NB4 (cell line): Measurements from ENCODE around the gene ARHGAP45.

Experiments
- DNase-seq: peaks from one replicate; pipeline ENCODE4 v3.0.0; 2010; ENCODE audit warnings: low read depth
- H3K4me3 ChIP-seq: one replicate; pipeline ENCODE4 v1.5.1; 2011; ENCODE audit warnings: mild to moderate bottlenecking, low read depth, low read length, moderate library complexity
- MYC ChIP-seq: IDR thresholded peaks from 2 replicates; pipeline ENCODE4 v1.6.1; 2011; ENCODE audit warnings: low read depth, low read length
- POLR2A ChIP-seq: IDR thresholded peaks from 2 replicates; pipeline ENCODE4 v1.6.1; 2011; ENCODE audit warnings: mild to moderate bottlenecking; ENCODE audit not compliant: insufficient read length; ENCODE audit errors: extremely low read depth
- TF ChIP-seq, protein P1 (sequence below): IDR thresholded peaks from 2 replicates; pipeline ENCODE4 v1.6.1; 2011; ENCODE audit warnings: low read depth, low read length
- TF ChIP-seq, protein P2 (sequence below): IDR thresholded peaks from one replicate; pipeline ENCODE4 v1.5.1; 2012; ENCODE audit warnings: low read depth, low read length

The ARHGAP45 gene

DNA sequence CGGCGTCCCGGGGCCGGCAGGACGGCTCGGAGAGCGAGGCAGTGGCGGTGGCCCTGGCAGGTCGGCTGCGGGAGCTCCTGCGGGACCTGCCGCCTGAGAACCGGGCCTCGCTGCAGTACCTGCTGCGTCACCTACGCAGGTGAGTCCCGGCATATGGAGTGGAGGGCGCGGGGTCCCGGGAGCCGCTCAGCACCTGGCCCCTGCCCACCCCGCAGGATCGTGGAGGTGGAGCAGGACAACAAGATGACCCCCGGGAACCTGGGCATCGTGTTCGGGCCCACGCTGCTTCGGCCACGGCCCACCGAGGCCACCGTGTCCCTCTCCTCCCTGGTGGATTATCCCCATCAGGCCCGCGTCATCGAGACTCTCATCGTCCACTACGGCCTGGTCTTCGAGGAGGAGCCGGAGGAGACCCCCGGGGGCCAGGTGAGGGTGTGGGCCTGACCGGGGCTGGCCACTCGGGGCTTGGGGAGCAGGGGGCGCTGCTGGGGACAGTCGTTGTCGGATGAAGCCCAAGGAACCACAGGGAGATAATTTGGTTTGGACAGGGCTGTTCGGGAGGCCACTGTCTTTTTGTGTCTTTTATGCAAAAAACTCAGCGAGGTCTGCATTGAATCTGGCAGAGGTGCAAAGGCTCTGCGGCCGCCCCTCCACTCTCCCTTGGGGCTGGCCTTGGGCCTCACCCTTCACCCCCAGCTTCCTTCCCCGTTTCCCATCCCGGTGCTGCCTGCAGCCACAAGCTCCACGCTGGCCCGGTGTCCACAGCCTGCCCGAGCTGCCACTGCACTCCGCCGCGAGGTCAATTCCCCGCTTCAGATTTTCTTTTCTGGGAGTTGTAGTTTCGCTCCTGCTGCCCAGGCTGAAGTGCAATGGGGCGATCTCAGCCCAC is 16.2 kb downstream of the ARHGAP45 start:
- TF ChIP-seq, protein P1, sequence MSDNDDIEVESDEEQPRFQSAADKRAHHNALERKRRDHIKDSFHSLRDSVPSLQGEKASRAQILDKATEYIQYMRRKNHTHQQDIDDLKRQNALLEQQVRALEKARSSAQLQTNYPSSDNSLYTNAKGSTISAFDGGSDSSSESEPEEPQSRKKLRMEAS, result no peak
- TF ChIP-seq POLR2A (no peak), MYC (no peak)
- TF ChIP-seq, protein P2, sequence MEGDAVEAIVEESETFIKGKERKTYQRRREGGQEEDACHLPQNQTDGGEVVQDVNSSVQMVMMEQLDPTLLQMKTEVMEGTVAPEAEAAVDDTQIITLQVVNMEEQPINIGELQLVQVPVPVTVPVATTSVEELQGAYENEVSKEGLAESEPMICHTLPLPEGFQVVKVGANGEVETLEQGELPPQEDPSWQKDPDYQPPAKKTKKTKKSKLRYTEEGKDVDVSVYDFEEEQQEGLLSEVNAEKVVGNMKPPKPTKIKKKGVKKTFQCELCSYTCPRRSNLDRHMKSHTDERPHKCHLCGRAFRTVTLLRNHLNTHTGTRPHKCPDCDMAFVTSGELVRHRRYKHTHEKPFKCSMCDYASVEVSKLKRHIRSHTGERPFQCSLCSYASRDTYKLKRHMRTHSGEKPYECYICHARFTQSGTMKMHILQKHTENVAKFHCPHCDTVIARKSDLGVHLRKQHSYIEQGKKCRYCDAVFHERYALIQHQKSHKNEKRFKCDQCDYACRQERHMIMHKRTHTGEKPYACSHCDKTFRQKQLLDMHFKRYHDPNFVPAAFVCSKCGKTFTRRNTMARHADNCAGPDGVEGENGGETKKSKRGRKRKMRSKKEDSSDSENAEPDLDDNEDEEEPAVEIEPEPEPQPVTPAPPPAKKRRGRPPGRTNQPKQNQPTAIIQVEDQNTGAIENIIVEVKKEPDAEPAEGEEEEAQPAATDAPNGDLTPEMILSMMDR, result no peak
- no peak overlapping the region for H3K4me3 ChIP-seq

DNA sequence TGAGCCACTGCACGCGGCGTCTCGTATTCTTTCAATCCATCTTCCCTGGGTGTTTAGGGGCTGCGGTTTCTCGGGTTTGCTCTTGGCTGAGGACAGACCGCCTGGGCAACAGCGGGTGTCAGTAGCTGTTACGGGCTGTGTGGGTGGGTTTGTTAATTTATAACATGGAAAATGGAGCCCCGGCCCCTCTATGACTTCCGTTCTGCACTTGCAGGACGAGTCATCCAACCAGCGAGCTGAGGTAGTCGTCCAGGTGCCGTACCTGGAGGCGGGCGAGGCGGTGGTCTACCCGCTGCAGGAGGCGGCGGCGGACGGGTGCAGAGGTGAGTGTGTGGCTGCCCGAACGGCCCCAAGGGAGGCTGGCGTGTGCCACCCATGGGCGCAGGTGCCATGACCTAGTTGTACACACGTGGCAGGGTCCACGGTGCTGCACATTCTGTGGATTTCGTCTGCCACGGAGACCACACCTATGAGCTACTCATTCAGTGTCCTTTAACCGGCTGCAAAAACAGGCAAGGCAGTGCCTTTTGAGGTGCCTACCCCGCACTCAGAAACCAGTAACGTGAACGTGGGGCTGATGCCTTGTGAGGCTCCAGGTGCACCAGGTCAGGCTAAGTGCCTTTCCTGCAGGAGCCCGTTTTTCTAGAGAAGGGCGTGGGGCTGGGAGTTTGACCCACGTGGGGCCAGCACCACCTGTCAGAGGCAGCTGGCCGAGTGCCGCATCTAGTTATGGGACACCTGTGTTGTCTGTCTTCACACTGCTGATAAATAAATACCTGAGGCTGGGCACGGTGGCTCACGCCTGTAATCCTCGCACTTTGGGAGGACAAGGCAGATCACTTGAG is 17.3 kb downstream of the ARHGAP45 start:
- H3K4me3 ChIP-seq, result no peak overlapping the region
- no peak for DNase-seq
- TF ChIP-seq, protein P1, result no peak
- TF ChIP-seq, protein P2, result no peak
- TF ChIP-seq MYC (no peak), POLR2A (no peak)

More for the DNA sequence above, 16.2 kb downstream of the ARHGAP45 start:
- DNase-seq, result no peak

DNA sequence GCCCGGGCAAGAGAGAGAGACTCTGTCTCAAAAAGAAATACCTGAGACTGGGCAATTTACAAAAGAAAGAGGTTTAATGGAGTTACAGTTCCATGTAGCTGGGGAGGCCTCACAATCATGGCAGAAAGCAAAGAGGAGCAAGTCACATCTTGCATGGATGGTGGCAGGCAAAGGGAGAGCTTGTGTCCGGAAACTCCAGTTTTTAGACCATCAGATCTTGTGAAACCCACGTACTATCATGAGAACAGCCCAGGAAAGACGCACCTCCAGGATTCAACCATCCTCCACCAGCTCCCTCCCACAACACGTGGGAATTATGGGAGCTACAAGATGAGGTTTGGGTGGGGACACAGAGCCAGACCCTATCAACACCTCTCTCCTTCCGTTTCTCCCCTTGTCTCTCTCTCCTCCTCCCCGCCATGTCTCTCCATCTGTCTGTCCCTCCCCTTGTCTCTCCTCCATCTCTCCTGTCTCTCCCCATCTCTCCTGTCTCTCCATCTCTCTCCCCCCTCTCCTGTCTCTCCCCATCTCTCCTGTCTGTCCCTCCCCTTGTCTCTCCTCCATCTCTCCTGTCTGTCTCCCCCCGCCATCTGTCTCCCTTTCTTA is 18.2 kb downstream of the ARHGAP45 start:
- DNase-seq, result no peak
- TF ChIP-seq MYC (no peak), POLR2A (no peak)
- TF ChIP-seq, protein P2, result no peak
- TF ChIP-seq, protein P1, result no peak
- no peak overlapping the region for H3K4me3 ChIP-seq

DNA sequence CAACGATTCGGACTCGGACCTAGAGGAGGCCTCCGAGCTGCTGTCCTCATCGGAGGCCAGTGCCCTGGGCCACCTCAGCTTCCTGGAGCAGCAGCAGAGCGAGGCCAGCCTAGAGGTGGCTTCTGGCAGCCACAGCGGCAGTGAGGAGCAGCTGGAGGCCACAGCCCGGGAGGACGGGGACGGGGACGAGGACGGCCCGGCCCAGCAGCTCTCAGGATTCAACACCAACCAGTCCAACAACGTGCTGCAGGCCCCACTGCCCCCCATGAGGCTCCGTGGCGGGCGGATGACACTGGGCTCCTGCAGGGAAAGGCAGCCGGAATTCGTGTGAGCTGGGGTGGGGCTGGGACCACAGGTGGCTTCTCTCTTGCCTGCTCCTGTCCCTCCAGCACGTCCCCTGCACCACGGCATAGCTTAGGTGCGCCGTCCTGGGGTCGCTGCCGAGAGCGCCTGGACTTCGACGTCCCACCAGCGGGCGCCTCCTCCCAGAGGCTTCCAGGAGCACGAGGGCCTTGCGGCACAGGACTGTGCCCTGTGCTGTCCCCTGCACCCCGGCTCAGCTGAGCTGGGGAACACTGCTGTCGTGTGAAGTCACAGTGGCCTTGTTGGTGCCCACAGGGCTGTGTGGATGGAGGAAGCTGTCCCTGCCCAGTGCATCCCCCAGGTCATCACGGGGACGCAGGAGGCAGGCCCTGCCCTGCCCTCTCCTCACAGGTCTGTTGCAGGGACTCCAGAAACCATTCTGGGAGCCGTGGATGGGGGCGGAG is 18.9 kb downstream of the ARHGAP45 start:
- TF ChIP-seq, protein P1, result no peak
- no peak for TF ChIP-seq POLR2A
- no peak for TF ChIP-seq MYC
- H3K4me3 ChIP-seq, result no peak overlapping the region
- DNase-seq, result no peak

DNA sequence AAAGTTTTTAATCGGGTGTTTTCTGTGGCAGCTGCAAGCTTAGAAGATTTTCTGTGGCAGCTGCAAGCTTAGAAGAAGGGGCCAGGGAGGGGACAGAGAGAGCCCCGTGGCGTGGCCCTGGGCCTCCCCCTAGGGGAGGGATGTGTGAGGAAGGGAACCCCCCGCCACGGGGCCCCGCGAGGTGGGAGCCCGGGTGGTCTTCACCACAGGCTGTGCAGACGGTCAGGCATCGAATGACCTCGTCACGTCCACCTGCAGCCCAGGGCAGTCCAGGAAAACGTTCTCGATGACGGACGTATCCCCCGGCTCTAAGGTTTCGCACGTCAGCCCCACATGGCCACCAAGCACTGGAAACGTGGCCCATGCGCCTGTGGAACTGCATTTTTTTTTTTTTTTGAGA is 19.6 kb downstream of the ARHGAP45 start:
- H3K4me3 ChIP-seq, result no peak overlapping the region
- TF ChIP-seq MYC, result no peak
- TF ChIP-seq, protein P1, result no peak
- TF ChIP-seq POLR2A, result no peak
- TF ChIP-seq, protein P2, result no peak
- no peak for DNase-seq
